T-cell (primary cell): Measurements from ENCODE around the gene OSBPL6. TPM values are rescaled to one million over a fixed set of nuclear protein-coding genes. Genes with fewer than 3 reads are reported as not detected.
"Not testable (repeated sequence)": the region's sequence is repeated elsewhere in the genome, so short reads cannot be mapped to it uniquely, and the experiment has no call there.

Source experiments
- ATAC-seq, 4 experiments: fragments of 200-7000 bp in 3 of 4; fragments of 150-1000 bp in 1 of 4; cut with Tn5 transposase; replicated peaks in 1 of 4; 1 replicate in 3 of 4; 2 replicates in 1 of 4; pipeline ENCODE4 v1.10.0; 2021; ENCODE audit warnings: moderate library complexity in 3 of 4, mild to moderate bottlenecking in 2 of 4, moderate number of reproducible peaks in 1 of 4
- CTCF ChIA-PET, 2 donors: fragments of 300-600 bp; sonication (Branson Sonifier 250); formaldehyde crosslinking; loops; one replicate each; lab custom pipeline; 2022; ENCODE audit warnings: antibody characterized with exemption in 2 of 2; lab: Charles Lee
- POLR2A ChIA-PET, 2 donors: fragments of 300-600 bp; sonication (Branson Sonifier 250); formaldehyde crosslinking; loops; one replicate each; lab custom pipeline; 2022; ENCODE audit warnings: antibody characterized with exemption in 2 of 2; lab: Charles Lee
- DNase-seq, 35 experiments: peaks; one replicate each; pipeline versions ENCODE4 v3.0.0 to v3.0.0-alpha.2; 2013 to 2023
- H3K27ac ChIP-seq: one replicate; pipeline ENCODE4 v1.5.1; 2013; ENCODE audit warnings: low read length
- H3K27me3 ChIP-seq, 2 experiments: replicated peaks in 1 of 2; 1 replicate in 1 of 2; 2 replicates in 1 of 2; pipeline versions ENCODE4 v1.6.1 to v1.7.0; 2013; ENCODE audit warnings: low read length in 1 of 2, mixed read lengths in 1 of 2; ENCODE audit not compliant: control insufficient read depth in 2 of 2, insufficient read depth in 2 of 2; ENCODE audit errors: extremely low read depth in 1 of 2
- H3K36me3 ChIP-seq, 2 donors: 1 replicate in 1 of 2; 2 replicates in 1 of 2; pipeline versions ENCODE4 v1.6.1 to v1.7.0; 2013; ENCODE audit warnings: low read length in 1 of 2; ENCODE audit not compliant: control insufficient read depth in 2 of 2, insufficient read depth in 1 of 2; ENCODE audit errors: extremely low read depth in 1 of 2
- H3K4me1 ChIP-seq, 2 experiments: 1 replicate in 1 of 2; 2 replicates in 1 of 2; pipeline versions ENCODE4 v1.6.1 to v1.7.0; 2013; ENCODE audit warnings: low read length in 2 of 2, mixed read lengths in 1 of 2; ENCODE audit not compliant: insufficient read depth in 2 of 2, control insufficient read depth in 1 of 2; ENCODE audit errors: extremely low read depth in 1 of 2
- H3K4me3 ChIP-seq, 2 donors: 1 replicate in 1 of 2; 2 replicates in 1 of 2; pipeline versions ENCODE4 v1.5.1 to v1.7.0; 2013; ENCODE audit warnings: mild to moderate bottlenecking in 2 of 2, low read length in 1 of 2, moderate library complexity in 1 of 2; ENCODE audit not compliant: control insufficient read depth in 1 of 2; ENCODE audit errors: extremely low read depth in 1 of 2
- H3K9me3 ChIP-seq: 2 replicates; pipeline ENCODE4 v1.7.0; 2013
- H3K27ac Mint-ChIP-seq, 2 donors: one replicate each; pipeline ENCODE4 v1.8.0; 2020 to 2021; ENCODE audit warnings: mild to moderate bottlenecking in 2 of 2, mixed read lengths in 2 of 2
- H3K27me3 Mint-ChIP-seq, 2 donors: one replicate each; pipeline ENCODE4 v1.8.0; 2021 to 2022; ENCODE audit warnings: mixed read lengths in 2 of 2
- H3K36me3 Mint-ChIP-seq: one replicate; pipeline ENCODE4 v1.8.0; 2021; ENCODE audit warnings: mixed read lengths
- H3K4me1 Mint-ChIP-seq, 3 donors: one replicate each; pipeline ENCODE4 v1.8.0; 2020 to 2022; ENCODE audit warnings: mixed read lengths in 3 of 3, mild to moderate bottlenecking in 1 of 3
- H3K4me3 Mint-ChIP-seq, 3 donors: one replicate each; pipeline ENCODE4 v1.8.0; 2020 to 2022; ENCODE audit warnings: mild to moderate bottlenecking in 3 of 3, mixed read lengths in 3 of 3, moderate library complexity in 3 of 3
- H3K9me3 Mint-ChIP-seq, 3 donors: one replicate each; pipeline ENCODE4 v1.8.0; 2020 to 2022; ENCODE audit warnings: mixed read lengths in 3 of 3
- WGBS: methylation state at CpG from one replicate; pipeline ENCODE4 v1.1.5; 2013; ENCODE audit warnings: missing lambda C conversion rate; ENCODE audit not compliant: insufficient coverage; 5-methylcytosine and 5-hydroxymethylcytosine counted together
- total RNA-seq, 35 experiments: library from RNA in 6 of 35; stranded (reverse) in 6 of 35; fragments of 120-200 nt in 1 of 35; gene quantifications; one replicate each; pipeline versions ENCODE4 v1.2.1 to v1.2.4 and lab custom pipeline; 2013 to 2026

The OSBPL6 gene
- total RNA-seq (under 1 TPM; 0.08 to 0.41 (median 0.26) TPM), total RNA-seq (lab: John Stamatoyannopoulos, UW) (0.08 to 2.1 (median 0.61) reads per million in 29 experiments)
- 0.04 TPM for total RNA-seq (2013)

DNA sequence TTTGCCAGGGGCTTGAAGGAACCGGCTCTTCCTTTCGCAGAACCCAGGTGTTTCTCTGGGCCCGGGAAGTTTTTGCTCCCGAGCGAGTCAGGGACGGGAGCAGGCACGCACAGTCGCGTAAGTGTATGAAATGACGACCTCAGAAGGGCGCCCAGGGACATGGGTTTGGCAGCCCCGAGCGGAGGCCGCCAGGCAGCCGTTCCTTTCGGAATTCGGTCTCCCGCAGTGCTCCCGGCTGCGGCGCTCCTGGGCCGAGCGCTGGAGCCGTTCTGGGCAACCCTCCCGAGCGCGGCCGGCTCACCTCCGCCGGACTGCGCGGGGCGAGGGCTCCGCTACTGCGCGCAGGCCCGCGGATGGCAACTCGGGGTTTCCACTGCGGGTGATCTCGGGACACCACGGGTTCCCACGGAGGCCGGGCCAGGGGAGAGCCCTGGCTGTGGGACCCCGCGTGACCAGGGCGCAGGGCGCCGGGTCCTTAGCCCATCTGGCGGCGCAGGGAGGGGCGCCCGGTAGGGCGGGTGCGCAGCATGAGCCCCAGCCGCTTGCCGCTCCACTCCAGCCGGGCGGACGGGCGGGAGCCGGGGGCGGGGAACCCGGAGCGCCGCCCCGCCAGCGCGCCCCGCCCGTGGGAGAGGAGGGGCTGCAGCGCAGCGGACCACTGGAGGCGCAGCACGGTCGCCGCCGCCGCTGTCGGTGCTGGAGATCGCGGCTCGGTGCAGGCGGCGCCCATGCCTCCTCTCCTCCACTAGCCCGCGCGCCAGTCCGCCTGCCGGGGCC lies at the start of gene OSBPL6:
TSS of gene OSBPL6 (plus strand) at position 690 of the 777 bp plus-strand sequence. CDS start 111,673 bp downstream, outside the sequence.
- DNase-seq (peak in 31 of 35 experiments; percentile 0 to 58 (median 23)), ATAC-seq (peak; percentile 84 to 87 (median 86))
- H3K27ac Mint-ChIP-seq: no peak within 1 kb of the TSS
- Histone ChIP-seq H3K4me1 (peaks cover 7 to 15% of the 10 kb centered on the region in 2 experiments), H3K27me3 (peaks cover 2 to 29% of the 10 kb centered on the region in 2 experiments), H3K36me3 (no peaks in the 10 kb centered on the region), H3K9me3 (no peaks in the 10 kb centered on the region), H3K4me3 (peak within 1 kb of the TSS; percentile 37 to 75), H3K27ac (no peak within 1 kb of the TSS)
- WGBS: under 1% methylated on average over 89 of the region's 90 CpGs
- POLR2A ChIA-PET: no interaction called here
- peak within 1 kb of the TSS; percentile 67 to 77 (median 77) for H3K4me3 Mint-ChIP-seq
- peaks cover 0 to 18% (median 13%) of the 10 kb centered on the region in 3 donors for H3K4me1 Mint-ChIP-seq
- peaks cover 34 to 53% of the 10 kb centered on the region in 2 donors for H3K27me3 Mint-ChIP-seq
- no peaks in the 10 kb centered on the region for H3K36me3 Mint-ChIP-seq
- no peaks in the 10 kb centered on the region for H3K9me3 Mint-ChIP-seq
- CTCF ChIA-PET: no interaction called here

DNA sequence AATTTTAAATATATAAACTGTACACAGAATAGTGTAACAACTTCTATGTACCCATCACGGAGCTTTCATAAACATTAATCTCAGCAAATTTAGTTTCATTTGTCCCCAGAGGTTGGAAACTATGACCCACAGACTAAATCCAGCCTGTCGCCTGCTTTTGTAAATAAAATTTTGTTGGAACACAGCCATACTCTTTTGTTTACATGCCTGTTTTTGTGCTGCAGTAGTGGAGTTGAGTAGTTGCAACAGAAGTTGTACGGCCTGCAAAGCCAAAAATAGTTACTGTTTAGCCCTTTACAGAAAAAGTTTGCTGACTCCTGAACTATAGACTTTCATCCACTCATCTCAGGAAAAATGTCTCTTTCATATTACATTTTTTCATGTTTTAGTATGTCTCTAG lies 42.3 kb upstream of the OSBPL6 start:
- H3K9me3 Mint-ChIP-seq: peaks cover 0 to 8% (median 7%) of the 10 kb centered on the region in 3 donors
- no peaks in the 10 kb centered on the region for H3K4me1 ChIP-seq
- no peaks in the 10 kb centered on the region for H3K4me1 Mint-ChIP-seq
- DNase-seq: no peak
- H3K36me3 Mint-ChIP-seq: no peaks in the 10 kb centered on the region
- H3K27ac Mint-ChIP-seq: no peak overlapping the region
- ChIA-PET POLR2A (no interaction called here), CTCF (no interaction called here)
- no CpG with 5 or more reads among the region's 3 CpGs for WGBS
- H3K27me3 Mint-ChIP-seq: peaks cover 22 to 27% of the 10 kb centered on the region in 2 donors
- H3K4me3 ChIP-seq: no peak overlapping the region
- H3K9me3 ChIP-seq: no peaks in the 10 kb centered on the region
- H3K36me3 ChIP-seq: no peaks in the 10 kb centered on the region
- H3K27ac ChIP-seq: no peak overlapping the region
- ATAC-seq: no peak
- no peak overlapping the region for H3K4me3 Mint-ChIP-seq
- peaks cover 0 to 29% of the 10 kb centered on the region in 2 experiments for H3K27me3 ChIP-seq

DNA sequence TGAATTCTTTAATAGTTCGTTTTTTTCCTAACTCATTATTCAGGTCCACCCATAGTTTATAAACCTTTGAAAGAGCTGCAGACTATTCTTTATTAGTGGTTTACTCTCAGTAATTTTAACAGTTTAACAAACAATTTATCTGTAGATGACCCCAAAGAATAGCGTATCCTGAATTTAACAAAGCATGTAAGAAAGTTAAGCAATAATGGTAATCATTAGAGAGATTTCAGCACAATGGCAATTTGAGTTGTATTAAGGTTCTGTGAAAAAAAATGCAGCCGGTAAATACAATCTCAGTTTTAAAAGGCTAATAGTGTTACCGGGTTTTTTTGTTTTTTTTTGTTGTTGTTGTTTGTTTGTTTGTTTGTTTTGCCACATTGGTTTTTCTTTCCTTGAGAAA lies 41.8 kb upstream of the OSBPL6 start:
- no peak overlapping the region for H3K27ac Mint-ChIP-seq
- H3K36me3 ChIP-seq: no peaks in the 10 kb centered on the region
- H3K9me3 ChIP-seq: no peaks in the 10 kb centered on the region
- DNase-seq: no peak
- H3K36me3 Mint-ChIP-seq: no peaks in the 10 kb centered on the region
- peaks cover 0 to 24% of the 10 kb centered on the region in 2 experiments for H3K27me3 ChIP-seq
- ChIA-PET POLR2A (no interaction called here), CTCF (no interaction called here)
- H3K4me3 Mint-ChIP-seq: no peak overlapping the region
- H3K4me3 ChIP-seq: no peak overlapping the region
- no peaks in the 10 kb centered on the region for H3K4me1 Mint-ChIP-seq
- H3K27me3 Mint-ChIP-seq: peaks cover 20 to 27% of the 10 kb centered on the region in 2 donors
- no peak for ATAC-seq
- H3K4me1 ChIP-seq: no peaks in the 10 kb centered on the region
- H3K9me3 Mint-ChIP-seq: peaks cover 0 to 8% (median 7%) of the 10 kb centered on the region in 3 donors
- 0% methylated on average over 1 of the region's 4 CpGs for WGBS
- H3K27ac ChIP-seq: no peak overlapping the region

DNA sequence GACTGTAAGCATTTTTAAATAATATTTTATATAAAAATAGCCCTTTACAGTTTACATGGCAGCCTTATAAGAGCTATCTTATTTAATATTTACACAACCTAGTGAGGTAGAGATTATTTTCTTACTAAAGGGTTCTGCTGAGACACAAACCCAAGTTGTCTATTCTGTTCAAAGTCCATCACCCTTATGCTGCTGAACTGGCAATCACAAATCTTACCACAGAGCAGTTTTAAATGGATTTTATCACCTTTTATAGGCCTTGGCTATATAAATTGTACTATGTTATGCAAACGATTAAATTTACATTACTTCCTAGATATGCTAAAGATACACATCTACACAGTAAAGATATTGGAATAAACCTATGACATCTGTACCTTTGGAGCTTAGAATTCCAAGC lies 41.3 kb upstream of the OSBPL6 start:
- no peak for DNase-seq
- H3K9me3 ChIP-seq: no peaks in the 10 kb centered on the region
- ChIA-PET POLR2A (no interaction called here), CTCF (no interaction called here)
- Mint-ChIP-seq H3K27ac (no peak overlapping the region), H3K4me3 (no peak overlapping the region), H3K4me1 (no peaks in the 10 kb centered on the region), H3K36me3 (no peaks in the 10 kb centered on the region), H3K27me3 (peaks cover 18 to 24% of the 10 kb centered on the region in 2 donors), H3K9me3 (peaks cover 0 to 8% (median 7%) of the 10 kb centered on the region in 3 donors)
- WGBS: no CpG with 5 or more reads among the region's 1 CpG
- H3K4me1 ChIP-seq: no peaks in the 10 kb centered on the region
- ATAC-seq: no peak
- no peak overlapping the region for H3K27ac ChIP-seq
- H3K36me3 ChIP-seq: no peaks in the 10 kb centered on the region
- H3K27me3 ChIP-seq: peaks cover 0 to 22% of the 10 kb centered on the region in 2 experiments
- H3K4me3 ChIP-seq: no peak overlapping the region

DNA sequence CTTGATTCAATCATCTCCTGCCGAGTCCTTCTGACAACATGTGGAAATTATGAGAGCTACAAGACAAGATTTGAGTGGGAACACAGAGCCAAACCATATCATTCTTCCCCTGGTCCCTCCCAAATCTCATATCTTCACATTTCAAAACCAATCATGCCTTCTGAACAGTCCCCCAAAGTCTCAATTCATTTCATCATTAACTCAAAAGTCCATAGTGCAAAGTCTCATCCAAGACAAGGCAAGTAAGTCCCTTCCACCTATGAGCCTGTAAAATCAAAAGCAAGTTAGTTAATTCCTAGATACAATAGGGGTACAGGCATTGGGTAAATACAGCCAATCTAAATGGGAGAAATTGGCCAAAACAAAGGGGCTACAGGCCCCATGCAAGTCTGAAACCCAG lies 40.4 kb upstream of the OSBPL6 start:
- H3K9me3 ChIP-seq, H3K4me3 ChIP-seq, POLR2A ChIA-PET, H3K4me1 Mint-ChIP-seq, ATAC-seq, H3K4me3 Mint-ChIP-seq, H3K36me3 Mint-ChIP-seq, H3K36me3 ChIP-seq, H3K9me3 Mint-ChIP-seq, DNase-seq, H3K27ac ChIP-seq, H3K27ac Mint-ChIP-seq, H3K4me1 ChIP-seq, CTCF ChIA-PET: not testable (repeated sequence)
- H3K27me3 ChIP-seq: peaks cover 0 to 21% of the 10 kb centered on the region in 2 experiments
- peaks cover 20 to 24% of the 10 kb centered on the region in 2 donors for H3K27me3 Mint-ChIP-seq
- no CpG with 5 or more reads among the region's 1 CpG for WGBS

DNA sequence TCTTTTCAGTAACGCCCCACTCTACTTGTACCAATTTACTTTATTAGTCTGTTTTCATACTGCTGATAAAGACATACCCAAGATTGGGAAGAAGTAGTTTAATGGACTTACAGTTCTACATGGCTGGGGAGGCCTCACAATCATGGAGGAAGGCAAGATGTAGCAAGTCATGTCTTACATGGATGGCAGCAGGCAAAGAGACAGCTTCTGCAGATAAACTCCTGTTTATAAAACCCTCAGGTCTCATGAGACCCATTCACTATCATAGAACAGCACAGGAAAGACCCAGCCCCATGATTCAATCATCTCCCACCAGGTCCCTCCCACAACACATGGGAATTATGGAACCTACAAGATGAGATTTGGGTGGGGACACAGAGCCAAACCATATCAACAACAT lies 38.8 kb upstream of the OSBPL6 start:
- peaks cover 11 to 21% of the 10 kb centered on the region in 2 donors for H3K27me3 Mint-ChIP-seq
- peaks cover 0 to 10% of the 10 kb centered on the region in 2 experiments for H3K27me3 ChIP-seq
- ChIA-PET POLR2A (no interaction called here), CTCF (no interaction called here)
- peaks cover 0 to 8% (median 7%) of the 10 kb centered on the region in 3 donors for H3K9me3 Mint-ChIP-seq
- H3K36me3 ChIP-seq: no peaks in the 10 kb centered on the region
- ATAC-seq (no peak), DNase-seq (no peak)
- no peak overlapping the region for H3K27ac Mint-ChIP-seq
- no peaks in the 10 kb centered on the region for H3K36me3 Mint-ChIP-seq
- H3K4me1 ChIP-seq: no peaks in the 10 kb centered on the region
- H3K4me3 Mint-ChIP-seq: no peak overlapping the region
- H3K4me3 ChIP-seq: no peak overlapping the region
- no peaks in the 10 kb centered on the region for H3K9me3 ChIP-seq
- no peaks in the 10 kb centered on the region for H3K4me1 Mint-ChIP-seq
- no peak overlapping the region for H3K27ac ChIP-seq
- no CpG with 5 or more reads among the region's 1 CpG for WGBS
